Fibroblast of mammary gland (primary cell): Measurements from ENCODE around the gene HACD1.

Experiments used
- DNase-seq: peaks from one replicate; pipeline ENCODE4 v3.0.0-alpha.2; 2010; ENCODE audit warnings: low read depth
- H3K4me3 ChIP-seq: 2 replicates; pipeline ENCODE4 v1.5.1; 2011; ENCODE audit warnings: low read depth, mild to moderate bottlenecking, low read length, moderate library complexity; ENCODE audit not compliant: control insufficient read depth
- CTCF ChIP-seq: conservative IDR thresholded peaks from 2 replicates; pipeline ENCODE4 v1.5.1; 2011; ENCODE audit warnings: low read depth, low read length, inconsistent platforms; ENCODE audit not compliant: control insufficient read depth, insufficient read depth

HACD1 gene

DNA sequence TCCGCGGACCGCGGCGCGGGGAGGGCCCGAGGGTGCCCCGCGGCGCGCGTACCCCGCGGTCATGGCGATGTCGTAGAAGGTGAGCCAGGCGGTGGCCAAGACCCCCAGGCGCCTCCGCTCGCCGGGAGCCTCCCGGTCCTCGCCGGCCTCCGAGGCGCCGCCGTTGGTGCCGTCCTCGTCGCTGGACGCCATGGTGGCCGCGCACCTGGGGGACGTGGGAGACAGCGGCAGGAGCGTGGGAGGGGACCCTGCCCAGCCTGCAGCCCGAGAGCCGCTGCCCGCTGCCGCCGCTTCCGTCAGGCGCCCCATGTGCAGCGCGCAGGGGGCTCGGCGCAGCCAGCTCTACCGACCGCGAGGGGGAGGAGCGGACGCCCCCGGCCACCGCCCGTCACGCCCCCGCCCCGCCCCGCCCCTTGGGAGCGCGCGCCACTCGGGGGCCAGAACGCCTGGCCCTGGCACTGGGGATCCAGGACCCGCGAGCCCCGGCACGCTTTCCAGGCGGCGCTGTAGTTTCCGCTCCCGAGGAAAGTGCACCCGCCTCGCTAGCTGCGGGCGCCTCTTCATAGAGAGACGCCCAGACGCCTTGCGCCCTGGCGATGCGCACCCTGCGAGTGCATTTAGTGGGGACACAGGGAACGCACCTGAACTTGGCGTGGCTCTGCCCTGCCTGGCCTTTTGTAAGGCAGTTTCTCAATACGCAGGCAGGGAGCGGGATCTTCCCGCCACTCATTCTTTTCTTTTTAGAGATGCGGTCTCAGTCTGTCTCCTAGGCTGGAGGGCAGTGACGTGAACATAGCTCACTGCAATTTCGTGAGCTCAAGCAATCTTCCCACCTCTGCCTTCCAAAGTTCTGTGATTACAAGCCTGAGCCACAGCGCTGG is at the start of gene HACD1:
Gene HACD1, minus strand, starts transcription at position 344 of the 881 bp plus-strand sequence. Its CDS starts 35 bp downstream, at position 309.
- H3K4me3 ChIP-seq: peak within 1 kb of the TSS; percentile 59
- TF ChIP-seq CTCF: no peak
- peak; percentile 68 for DNase-seq

- no peak overlapping the region for H3K4me3 ChIP-seq
- peak; percentile 95 for DNase-seq
- TF ChIP-seq CTCF: no peak
These were observed 48.6 kb upstream of the HACD1 start for GRCh38 chr10:17665747-17666146.

GRCh38 chr10:17663450-17663849 is 46.3 kb upstream of the HACD1 start:
- no peak for DNase-seq
- no peak overlapping the region for H3K4me3 ChIP-seq
- no peak for TF ChIP-seq CTCF

GRCh38 chr10:17662193-17663138 is 45.3 kb upstream of the HACD1 start:
- TF ChIP-seq CTCF: no peak
- no peak overlapping the region for H3K4me3 ChIP-seq
- no peak for DNase-seq

- no peak for TF ChIP-seq CTCF
- no peak overlapping the region for H3K4me3 ChIP-seq
- DNase-seq: no peak
These were observed 44.3 kb upstream of the HACD1 start for GRCh38 chr10:17661510-17661909.

DNA sequence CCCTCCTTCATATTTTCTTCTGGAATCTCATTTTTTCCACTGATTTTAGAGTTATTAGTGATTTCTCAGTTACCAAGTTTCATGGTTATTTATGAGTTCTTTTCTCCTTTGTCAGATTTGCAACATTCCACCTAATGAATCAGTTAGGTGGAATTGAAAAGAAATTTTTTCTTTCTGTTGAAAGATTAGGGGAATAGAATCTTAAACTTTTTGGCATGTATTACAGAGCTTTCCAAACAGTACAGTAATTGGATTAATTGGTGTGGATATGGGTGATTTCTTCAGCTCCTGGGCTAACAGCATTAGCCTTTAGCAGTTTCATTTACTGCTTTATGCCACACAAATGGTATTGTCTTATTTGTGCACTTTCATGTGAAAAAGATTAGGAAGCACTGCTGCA is 43.7 kb upstream of the HACD1 start:
- TF ChIP-seq CTCF: no peak
- no peak for DNase-seq
- H3K4me3 ChIP-seq: no peak overlapping the region
